SKM-1 (cell line): ENCODE data around the gene TBRG4.

Source experiments
- DNase-seq: peaks from one replicate; lab custom pipeline; 2025; ENCODE audit not compliant: unreplicated experiment; lab: John Stamatoyannopoulos, UW

The TBRG4 gene

GRCh38 chr7:45092100-45092930 is 19.2 kb downstream of the TBRG4 start:
- no peak for DNase-seq

GRCh38 chr7:45089341-45089891 is 22.1 kb downstream of the TBRG4 start:
- no peak for DNase-seq

- no peak for DNase-seq
These were observed 22.6 kb downstream of the TBRG4 start, which contains the start of gene NACAD for GRCh38 chr7:45088821-45089340. TSS of gene NACAD (minus strand) at chr7:45088969. CDS start at chr7:45088894, 75 bp downstream.

- DNase-seq = no peak
These were observed 23.3 kb downstream of the TBRG4 start for GRCh38 chr7:45088146-45088701.

GRCh38 chr7:45087301-45088145 is 24.0 kb downstream of the TBRG4 start:
- DNase-seq = no peak

- DNase-seq = no peak
These were observed 25.0 kb downstream of the TBRG4 start for GRCh38 chr7:45086331-45087065.

GRCh38 chr7:45085619-45086200 is 25.8 kb downstream of the TBRG4 start:
- DNase-seq = no peak

- DNase-seq = no peak
These were observed 26.4 kb downstream of the TBRG4 start for GRCh38 chr7:45084901-45085618.

- no peak for DNase-seq
These were observed 27.2 kb downstream of the TBRG4 start for GRCh38 chr7:45084336-45084735.

GRCh38 chr7:45082831-45083331 is 28.6 kb downstream of the TBRG4 start:
- DNase-seq = no peak

- DNase-seq = no peak
These were observed 29.3 kb downstream of the TBRG4 start for GRCh38 chr7:45082031-45082830.

GRCh38 chr7:45081670-45081974 is 29.9 kb downstream of the TBRG4 start:
- DNase-seq = no peak

- no peak for DNase-seq
These were observed 30.4 kb downstream of the TBRG4 start for GRCh38 chr7:45080958-45081669.

- DNase-seq = no peak
These were observed 31.1 kb downstream of the TBRG4 start for GRCh38 chr7:45080265-45080957.

- no peak for DNase-seq
These were observed 33.3 kb downstream of the TBRG4 start for GRCh38 chr7:45078125-45078681.

GRCh38 chr7:45077579-45077978 is 33.9 kb downstream of the TBRG4 start:
- DNase-seq = no peak

- DNase-seq = no peak
These were observed 34.6 kb downstream of the TBRG4 start for GRCh38 chr7:45076946-45077345.
